ENCODE data around the gene ZBTB17. TPM values are rescaled to one million over a fixed set of nuclear protein-coding genes. Genes with fewer than 3 reads are reported as not detected.

The ZBTB17 gene
- total and polyA plus RNA-seq, 9 of the 15 experiments (the other 6 are each of a cell fraction or from before 2014, with no cell fraction given) = 1.1 to 53.4 (median 29.6) TPM

DNA sequence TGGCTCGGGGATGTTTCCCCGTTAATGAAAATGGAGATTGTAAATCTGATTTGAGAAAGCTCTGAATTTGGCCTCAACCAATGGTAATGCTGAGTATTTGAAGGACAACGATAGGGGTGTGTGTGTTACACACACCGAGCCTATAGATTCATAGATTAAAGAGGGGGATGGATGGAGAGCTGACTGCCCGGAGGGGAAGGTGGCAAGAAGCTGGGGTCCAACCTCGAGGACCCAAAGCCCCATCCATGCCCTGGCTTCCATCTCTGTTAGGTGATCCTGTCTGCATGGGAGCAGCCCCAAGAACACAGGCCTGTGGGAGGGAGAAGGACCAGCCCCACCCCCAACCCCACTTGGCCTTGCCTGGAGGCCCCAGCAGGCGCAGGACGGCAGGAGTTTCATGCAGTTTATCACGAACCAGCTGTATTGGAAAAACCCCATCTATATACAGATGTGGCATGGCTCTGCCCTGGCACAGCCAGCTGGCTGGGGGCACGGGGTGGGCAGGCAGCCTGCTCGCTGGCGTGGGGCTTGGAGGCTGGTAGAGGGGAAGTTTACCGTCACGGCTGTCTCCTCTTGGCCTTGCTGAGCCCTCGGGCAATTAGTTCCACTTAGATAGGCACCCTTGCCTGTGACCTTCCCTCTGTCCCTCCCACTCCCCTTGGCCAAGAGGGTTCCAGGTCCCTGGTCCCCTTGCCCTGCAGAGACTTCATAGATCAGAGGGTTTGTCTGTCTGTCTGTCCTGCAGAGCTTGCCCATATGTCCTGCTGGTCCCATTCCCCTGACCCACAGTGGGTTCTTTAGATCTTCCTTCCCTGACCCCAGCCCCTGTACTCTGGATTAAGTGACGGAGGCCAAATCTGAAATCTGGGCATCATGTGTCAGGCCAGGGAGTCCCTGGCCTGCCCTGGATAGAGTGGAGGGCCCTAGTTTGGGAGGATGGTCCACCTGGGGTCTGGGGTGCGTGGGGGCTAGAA lies 38.9 kb upstream of the ZBTB17 start (continued):
- TF ChIP-seq, protein P1, sequence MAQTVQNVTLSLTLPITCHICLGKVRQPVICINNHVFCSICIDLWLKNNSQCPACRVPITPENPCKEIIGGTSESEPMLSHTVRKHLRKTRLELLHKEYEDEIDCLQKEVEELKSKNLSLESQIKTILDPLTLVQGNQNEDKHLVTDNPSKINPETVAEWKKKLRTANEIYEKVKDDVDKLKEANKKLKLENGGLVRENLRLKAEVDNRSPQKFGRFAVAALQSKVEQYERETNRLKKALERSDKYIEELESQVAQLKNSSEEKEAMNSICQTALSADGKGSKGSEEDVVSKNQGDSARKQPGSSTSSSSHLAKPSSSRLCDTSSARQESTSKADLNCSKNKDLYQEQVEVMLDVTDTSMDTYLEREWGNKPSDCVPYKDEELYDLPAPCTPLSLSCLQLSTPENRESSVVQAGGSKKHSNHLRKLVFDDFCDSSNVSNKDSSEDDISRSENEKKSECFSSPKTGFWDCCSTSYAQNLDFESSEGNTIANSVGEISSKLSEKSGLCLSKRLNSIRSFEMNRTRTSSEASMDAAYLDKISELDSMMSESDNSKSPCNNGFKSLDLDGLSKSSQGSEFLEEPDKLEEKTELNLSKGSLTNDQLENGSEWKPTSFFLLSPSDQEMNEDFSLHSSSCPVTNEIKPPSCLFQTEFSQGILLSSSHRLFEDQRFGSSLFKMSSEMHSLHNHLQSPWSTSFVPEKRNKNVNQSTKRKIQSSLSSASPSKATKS (CRISPR knock-in tag; IDR thresholded peaks at IDR 0.05) = no peak
- TF ChIP-seq, protein P2, sequence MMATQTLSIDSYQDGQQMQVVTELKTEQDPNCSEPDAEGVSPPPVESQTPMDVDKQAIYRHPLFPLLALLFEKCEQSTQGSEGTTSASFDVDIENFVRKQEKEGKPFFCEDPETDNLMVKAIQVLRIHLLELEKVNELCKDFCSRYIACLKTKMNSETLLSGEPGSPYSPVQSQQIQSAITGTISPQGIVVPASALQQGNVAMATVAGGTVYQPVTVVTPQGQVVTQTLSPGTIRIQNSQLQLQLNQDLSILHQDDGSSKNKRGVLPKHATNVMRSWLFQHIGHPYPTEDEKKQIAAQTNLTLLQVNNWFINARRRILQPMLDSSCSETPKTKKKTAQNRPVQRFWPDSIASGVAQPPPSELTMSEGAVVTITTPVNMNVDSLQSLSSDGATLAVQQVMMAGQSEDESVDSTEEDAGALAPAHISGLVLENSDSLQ (IDR thresholded peaks at IDR 0.05) = no peak
- TF ChIP-seq PHB2 (IDR thresholded peaks at IDR 0.05; ENCODE audit: low read depth) (no peak), ZNF146 (CRISPR knock-in tag; IDR thresholded peaks at IDR 0.05; ENCODE audit: unreplicated experiment) (no peak), SMAD2 (IDR thresholded peaks at IDR 0.05; ENCODE audit: low read depth, low read length) (no peak), MYBL2 (IDR thresholded peaks at IDR 0.05; ENCODE audit: low read depth) (no peak), MYBL2 (CRISPR knock-in tag; IDR thresholded peaks at IDR 0.05; ENCODE audit: borderline replicate concordance) (no peak), KLF16 (IDR thresholded peaks at IDR 0.05) (no peak), SRSF3 (IDR thresholded peaks at IDR 0.05; ENCODE audit: insufficient read depth, low read length) (no peak), SNRNP70 (optimal IDR thresholded peaks at IDR 0.05; ENCODE audit: low read depth, low read length) (no peak), ZC3H11A (IDR thresholded peaks at IDR 0.05; ENCODE audit: low read depth, low read length) (no peak), NFIX (CRISPR knock-in tag; IDR thresholded peaks at IDR 0.05; ENCODE audit: low read depth) (no peak), CC2D1A (IDR thresholded peaks at IDR 0.05) (no peak), HNRNPL (IDR thresholded peaks at IDR 0.05; ENCODE audit: low read depth, low read length) (0 out of 2 replicates have a peak, but pooled peaks have one; percentile 73), NFXL1 (CRISPR knock-in tag; IDR thresholded peaks at IDR 0.05) (no peak), FIP1L1 (IDR thresholded peaks at IDR 0.05; ENCODE audit: low read depth, low read length, poor library complexity, severe bottlenecking) (no peak)
- TF ChIP-seq, protein P3, sequence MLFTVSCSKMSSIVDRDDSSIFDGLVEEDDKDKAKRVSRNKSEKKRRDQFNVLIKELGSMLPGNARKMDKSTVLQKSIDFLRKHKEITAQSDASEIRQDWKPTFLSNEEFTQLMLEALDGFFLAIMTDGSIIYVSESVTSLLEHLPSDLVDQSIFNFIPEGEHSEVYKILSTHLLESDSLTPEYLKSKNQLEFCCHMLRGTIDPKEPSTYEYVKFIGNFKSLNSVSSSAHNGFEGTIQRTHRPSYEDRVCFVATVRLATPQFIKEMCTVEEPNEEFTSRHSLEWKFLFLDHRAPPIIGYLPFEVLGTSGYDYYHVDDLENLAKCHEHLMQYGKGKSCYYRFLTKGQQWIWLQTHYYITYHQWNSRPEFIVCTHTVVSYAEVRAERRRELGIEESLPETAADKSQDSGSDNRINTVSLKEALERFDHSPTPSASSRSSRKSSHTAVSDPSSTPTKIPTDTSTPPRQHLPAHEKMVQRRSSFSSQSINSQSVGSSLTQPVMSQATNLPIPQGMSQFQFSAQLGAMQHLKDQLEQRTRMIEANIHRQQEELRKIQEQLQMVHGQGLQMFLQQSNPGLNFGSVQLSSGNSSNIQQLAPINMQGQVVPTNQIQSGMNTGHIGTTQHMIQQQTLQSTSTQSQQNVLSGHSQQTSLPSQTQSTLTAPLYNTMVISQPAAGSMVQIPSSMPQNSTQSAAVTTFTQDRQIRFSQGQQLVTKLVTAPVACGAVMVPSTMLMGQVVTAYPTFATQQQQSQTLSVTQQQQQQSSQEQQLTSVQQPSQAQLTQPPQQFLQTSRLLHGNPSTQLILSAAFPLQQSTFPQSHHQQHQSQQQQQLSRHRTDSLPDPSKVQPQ (CRISPR knock-in tag; IDR thresholded peaks at IDR 0.05; ENCODE audit: borderline replicate concordance) = no peak
- TF ChIP-seq, protein P4, sequence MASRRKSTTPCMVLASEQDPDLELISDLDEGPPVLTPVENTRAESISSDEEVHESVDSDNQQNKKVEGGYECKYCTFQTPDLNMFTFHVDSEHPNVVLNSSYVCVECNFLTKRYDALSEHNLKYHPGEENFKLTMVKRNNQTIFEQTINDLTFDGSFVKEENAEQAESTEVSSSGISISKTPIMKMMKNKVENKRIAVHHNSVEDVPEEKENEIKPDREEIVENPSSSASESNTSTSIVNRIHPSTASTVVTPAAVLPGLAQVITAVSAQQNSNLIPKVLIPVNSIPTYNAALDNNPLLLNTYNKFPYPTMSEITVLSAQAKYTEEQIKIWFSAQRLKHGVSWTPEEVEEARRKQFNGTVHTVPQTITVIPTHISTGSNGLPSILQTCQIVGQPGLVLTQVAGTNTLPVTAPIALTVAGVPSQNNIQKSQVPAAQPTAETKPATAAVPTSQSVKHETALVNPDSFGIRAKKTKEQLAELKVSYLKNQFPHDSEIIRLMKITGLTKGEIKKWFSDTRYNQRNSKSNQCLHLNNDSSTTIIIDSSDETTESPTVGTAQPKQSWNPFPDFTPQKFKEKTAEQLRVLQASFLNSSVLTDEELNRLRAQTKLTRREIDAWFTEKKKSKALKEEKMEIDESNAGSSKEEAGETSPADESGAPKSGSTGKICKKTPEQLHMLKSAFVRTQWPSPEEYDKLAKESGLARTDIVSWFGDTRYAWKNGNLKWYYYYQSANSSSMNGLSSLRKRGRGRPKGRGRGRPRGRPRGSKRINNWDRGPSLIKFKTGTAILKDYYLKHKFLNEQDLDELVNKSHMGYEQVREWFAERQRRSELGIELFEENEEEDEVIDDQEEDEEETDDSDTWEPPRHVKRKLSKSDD (conservative IDR thresholded peaks at IDR 0.05; ENCODE audit: low read length) = no peak
- TF ChIP-seq, protein P5, sequence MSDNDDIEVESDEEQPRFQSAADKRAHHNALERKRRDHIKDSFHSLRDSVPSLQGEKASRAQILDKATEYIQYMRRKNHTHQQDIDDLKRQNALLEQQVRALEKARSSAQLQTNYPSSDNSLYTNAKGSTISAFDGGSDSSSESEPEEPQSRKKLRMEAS (CRISPR knock-in tag; IDR thresholded peaks at IDR 0.05) = peak; percentile 96

Measured in K562 (cell line).